Renal cortex interstitium (tissue), 15 donors: ENCODE results near the gene DACH2. TPM values are rescaled to one million over a fixed set of nuclear protein-coding genes. Genes with fewer than 3 reads are reported as not detected.
A peak's percentile ranks its signal among the peaks of the same experiment; 100 is the strongest.
"Not testable (repeated sequence)": the region's sequence is repeated elsewhere in the genome, so short reads cannot be mapped to it uniquely, and the experiment has no call there.

ENCODE experiments used
- DNase-seq, 11 donors: peaks; one replicate each; pipeline ENCODE4 v3.0.0-alpha.2; 2013; ENCODE audit warnings: low read depth in 9 of 11, low spot score in 4 of 11; ENCODE audit errors: extremely low read depth in 1 of 11
- long read RNA-seq, 16 experiments: transcript quantifications; one replicate each; lab custom pipeline, GENCODE V29; 2026
- polyA plus RNA-seq, 3 donors: library from polyadenylated mRNA; unstranded; fragments of 120-200 nt; gene quantifications; one replicate each; pipeline ENCODE4 v1.2.1, GENCODE V29; 2013; ENCODE audit not compliant: insufficient read length in 3 of 3

DACH2 gene
- 10 to 100 TPM; 19.6 to 27.8 (median 25.4) TPM for polyA plus RNA-seq
- long read RNA-seq, donor 1: 0 reads
- long read RNA-seq, donor 2: 0 reads
- long read RNA-seq, donor 3, partial matches to known transcripts: 9 of 9 reads
- long read RNA-seq, donor 3, other reads (novel, unspliced or antisense): 0 of 9 reads
- long read RNA-seq, donor 4: 0 reads
- long read RNA-seq, donor 5: 0 reads
- long read RNA-seq, donor 6: 0 reads
- long read RNA-seq, donor 7, partial matches to known transcripts: 6 of 6 reads
- long read RNA-seq, donor 7, other reads (novel, unspliced or antisense): 0 of 6 reads
- long read RNA-seq, donor 8: 0 reads
- long read RNA-seq, donor 9: 0 reads
- long read RNA-seq, donor 10, partial matches to known transcripts: 18 of 18 reads
- long read RNA-seq, donor 10, other reads (novel, unspliced or antisense): 0 of 18 reads
- long read RNA-seq, donor 11: 0 reads
- long read RNA-seq, donor 12: 0 reads
- long read RNA-seq, donor 13: 0 reads
- long read RNA-seq, donor 14: 0 reads
- long read RNA-seq, donor 15: 0 reads
- long read RNA-seq, donor 16: 0 reads

DNA sequence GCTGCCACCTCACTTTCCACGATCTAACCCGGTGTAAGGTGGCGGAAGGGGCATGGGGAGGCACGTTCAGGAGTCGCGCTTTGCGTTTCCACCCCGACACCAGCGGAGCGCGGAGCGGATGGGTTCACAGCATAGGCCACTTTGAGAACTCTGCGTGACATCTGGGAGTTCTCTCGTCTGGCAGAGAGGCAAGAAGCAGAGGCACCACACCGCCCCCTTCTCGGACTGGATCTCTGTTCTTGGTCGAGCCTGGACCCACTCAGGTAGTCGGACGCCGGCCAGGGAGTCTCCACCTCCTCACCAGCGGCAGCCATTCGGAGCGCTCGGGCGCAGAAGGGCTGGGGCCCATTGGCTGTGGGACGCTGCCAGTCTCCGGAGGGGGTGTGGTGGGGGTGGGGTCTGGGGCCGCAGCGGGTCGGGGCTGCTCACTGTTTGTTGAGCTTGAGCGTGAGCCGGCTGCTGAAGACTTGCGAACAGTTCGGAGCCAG is at the start of gene DACH2:
Gene DACH2 (plus strand): TSS at position 428 of the 488 bp plus-strand sequence.
- DNase-seq: peak in 10 of 11 donors; percentile 49 to 80 (median 69)

DNA sequence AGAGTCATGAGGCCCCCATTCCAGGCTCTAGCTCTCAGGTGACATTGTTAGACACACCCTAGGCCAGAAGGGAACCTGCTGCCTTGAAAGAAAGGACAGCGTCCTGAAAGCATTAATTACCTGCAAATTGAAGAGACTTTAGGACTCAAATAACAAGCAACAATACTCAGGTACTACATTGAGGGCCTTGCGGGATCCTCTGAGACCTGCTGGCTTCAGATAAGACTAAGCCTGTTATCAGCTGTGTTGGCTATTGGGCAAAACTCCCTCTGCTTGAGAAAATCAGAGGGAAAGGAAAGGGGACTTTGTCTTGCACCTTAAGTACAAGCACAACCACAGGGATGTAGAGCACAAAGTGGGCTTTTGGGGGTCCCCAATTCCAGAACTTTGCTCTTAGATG is 45.9 kb upstream of the DACH2 start:
- DNase-seq: no peak

GRCh38 chrX:86103061-86103460 is 45.2 kb upstream of the DACH2 start:
- no peak for DNase-seq

DNA sequence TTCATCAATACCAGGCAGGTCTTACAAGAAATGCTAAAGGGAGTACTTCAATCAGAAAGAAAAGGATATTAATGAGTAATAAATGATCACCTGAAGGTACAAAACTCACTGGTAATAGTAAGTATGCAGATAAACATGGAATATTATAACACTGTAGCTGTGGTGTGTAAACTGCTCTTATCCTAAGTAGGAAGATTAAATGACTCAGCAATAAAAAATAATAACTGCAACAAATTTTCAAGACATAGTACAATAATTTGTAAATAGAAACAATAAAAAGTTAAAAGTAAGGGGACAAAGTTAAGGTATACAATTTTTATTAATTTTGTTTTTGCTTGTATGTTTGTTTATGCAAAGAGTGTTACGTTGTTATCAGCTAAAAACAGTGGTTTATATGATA is 43.7 kb upstream of the DACH2 start:
- no peak for DNase-seq

DNA sequence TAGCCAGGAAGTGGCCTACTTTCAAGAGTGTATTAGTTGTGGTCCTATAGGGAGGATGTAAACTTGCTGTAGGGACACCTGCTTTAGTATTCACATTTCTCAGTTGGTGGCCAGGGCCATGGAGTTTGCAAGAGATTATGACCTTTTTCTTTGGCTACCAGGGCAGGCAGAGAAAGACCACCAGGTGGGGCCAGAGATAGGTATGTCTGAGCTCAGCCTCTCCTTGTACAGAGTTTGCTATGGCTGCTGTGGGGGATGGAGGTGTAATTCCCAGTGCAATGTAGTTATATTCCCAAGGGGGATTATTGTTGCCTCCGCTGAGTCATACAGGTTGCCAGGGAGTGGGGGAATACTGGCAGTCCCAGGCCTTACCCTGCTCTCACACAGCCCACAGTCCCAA is 26.3 kb upstream of the DACH2 start:
- no peak for DNase-seq

GRCh38 chrX:86133761-86134160 is 14.5 kb upstream of the DACH2 start:
- DNase-seq: no peak

- DNase-seq: no peak
Observed at GRCh38 chrX:86137071-86137470, 11.2 kb upstream of the DACH2 start.

DNA sequence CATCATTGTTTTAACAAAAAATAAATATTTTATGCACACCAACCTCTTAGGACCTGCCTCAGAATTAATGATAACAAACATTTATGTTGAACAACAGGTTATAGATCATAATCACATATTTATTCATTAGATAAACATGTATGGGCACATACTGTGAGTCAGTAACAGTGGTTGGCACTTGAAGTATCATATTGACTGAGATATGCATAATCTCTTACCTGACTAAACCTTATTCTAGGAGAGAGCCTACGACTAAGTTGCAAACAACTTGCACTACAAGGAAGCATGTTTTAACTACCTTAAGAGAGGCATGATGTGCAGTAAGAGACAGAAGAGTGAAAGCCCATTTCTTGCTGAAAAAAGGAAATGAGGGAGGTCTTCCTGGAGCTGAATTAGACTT is 6.5 kb upstream of the DACH2 start:
- DNase-seq: no peak

DNA sequence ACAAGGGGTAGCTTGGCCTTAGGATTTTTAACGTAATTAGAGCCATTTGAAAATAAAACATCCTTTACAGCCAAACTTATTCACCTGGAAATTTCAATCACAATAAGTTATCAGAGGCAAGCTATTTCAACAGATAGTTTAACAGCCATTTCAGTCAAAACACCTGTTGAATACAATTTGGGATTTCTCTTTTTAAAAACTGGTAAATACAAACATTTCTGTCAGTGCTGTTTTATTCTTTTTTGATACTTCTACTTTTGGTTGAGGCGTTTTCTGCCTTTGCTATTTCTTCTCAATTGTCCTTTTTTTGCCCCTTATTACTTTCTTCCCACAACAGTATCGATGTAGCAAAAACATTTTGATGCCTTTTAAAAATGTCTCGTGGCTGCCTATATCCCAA is 2.1 kb upstream of the DACH2 start:
- no peak for DNase-seq

DNA sequence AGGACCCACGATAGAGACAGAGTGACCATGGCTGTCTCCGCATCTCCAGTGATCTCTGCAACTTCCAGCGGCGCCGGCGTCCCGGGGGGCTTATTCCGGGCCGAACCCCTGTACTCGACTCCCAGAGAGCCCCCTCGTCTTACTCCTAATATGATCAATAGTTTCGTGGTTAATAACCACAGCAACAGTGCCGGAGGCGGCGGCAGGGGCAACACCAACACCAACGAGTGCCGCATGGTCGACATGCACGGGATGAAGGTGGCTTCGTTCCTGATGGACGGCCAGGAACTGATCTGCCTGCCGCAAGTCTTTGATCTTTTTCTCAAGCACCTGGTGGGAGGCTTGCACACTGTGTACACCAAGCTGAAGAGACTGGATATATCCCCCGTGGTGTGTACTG is 343 bp downstream of the DACH2 start:
- no peak for DNase-seq

GRCh38 chrX:86149119-86149518 is 868 bp downstream of the DACH2 start:
- DNase-seq: peak in 1 of 11 donors; percentile 0

GRCh38 chrX:86154553-86154952 is 6.3 kb downstream of the DACH2 start:
- no peak for DNase-seq

GRCh38 chrX:86171366-86171765 is 23.1 kb downstream of the DACH2 start:
- no peak for DNase-seq

DNA sequence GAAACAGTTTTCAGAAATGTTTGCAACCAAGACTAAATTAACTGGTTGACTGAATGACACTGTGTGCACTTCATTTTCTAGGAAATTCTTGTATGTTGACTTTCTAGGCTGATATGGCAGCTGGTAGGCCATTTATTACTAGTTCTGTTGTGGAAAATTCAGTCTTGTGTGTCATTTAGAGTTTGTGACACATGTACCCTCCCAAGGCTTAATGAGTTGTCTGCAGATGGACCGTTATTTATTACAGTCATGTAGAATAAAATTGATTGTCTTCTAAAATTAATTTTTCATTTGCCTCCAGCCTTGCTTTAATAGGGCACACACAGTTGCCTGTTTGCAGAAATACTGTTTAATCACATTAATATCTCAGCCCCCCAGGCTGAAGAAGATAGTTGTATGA is 30.7 kb downstream of the DACH2 start:
- no peak for DNase-seq

DNA sequence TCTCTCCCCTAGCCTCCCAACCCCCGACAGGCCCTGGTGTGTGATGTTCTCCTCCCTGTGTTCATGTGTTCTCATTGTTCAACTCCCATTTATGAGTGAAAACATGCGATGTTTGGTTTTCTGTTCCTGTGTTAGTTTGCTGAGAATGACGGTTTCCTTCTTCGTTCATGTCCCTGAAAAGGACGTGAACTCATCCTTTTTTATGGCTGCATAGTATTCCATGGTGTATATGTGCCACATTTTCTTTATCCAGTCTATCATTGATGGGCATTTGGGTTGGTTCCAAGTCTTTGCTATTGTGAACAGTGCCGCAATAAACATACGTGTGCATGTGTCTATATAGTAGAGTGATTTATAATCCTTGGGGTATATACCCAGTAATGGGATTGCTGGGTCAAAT is 33.1 kb downstream of the DACH2 start:
- not testable (repeated sequence) for DNase-seq

DNA sequence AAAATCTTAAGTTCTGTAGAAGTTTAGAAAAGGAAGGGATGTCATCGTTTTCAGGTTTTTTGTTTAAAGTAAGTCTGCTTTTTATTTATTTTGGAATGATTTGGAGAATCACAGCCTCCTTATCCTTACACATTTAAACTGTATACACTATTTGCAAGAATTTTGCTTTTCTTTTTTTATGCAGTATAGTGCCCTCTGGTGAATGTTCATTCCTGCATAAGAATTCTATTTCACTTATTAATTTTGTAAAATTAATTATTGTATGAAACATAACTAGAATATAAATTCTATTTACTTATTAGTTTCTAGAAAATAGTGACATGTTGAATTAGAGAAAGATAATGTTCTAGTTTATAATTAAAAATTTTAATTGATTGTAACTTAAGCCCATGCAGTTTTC is 44.6 kb downstream of the DACH2 start:
- DNase-seq: no peak

DNA sequence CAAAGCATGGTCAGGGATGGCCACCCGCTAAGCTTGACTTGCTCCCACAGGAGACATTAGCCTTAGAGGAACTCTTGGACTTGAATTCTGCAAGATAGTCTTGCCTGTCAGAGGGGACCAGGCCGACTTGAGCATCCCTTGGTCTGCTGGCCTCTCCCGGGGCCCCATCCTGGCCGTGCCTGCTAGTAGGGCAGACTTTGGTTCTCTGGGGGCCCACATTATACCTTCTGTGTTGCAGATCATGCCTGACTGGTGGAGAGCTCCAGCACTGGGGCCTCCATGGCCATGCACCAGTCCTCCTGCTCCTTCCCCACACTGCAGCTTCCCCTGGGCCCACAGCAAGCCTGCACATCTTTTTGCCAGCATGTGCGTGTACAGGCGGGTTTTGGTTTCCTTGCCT is 46.5 kb downstream of the DACH2 start:
- no peak for DNase-seq

GRCh38 chrX:86195343-86195742 is 47.1 kb downstream of the DACH2 start:
- no peak for DNase-seq

DNA sequence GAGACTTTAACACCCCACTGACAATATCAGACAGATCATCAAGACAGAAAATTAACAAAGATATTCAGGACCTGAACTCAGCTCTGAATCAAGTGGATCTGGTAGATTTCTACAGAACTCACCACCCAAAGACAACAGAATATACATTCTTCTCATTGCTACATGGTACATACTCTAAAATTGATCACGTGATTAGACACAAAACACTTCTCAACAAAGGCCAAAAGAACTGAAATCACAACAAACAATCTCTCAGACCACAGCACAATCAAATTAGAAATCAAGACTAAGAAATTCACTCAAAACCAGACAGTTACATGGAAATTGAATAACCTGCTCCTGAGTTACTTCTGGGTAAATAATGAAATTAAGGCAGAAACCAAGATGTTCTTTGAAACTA is 49.6 kb downstream of the DACH2 start:
- DNase-seq: no peak

GRCh38 chrX:86210772-86211171 is 62.5 kb downstream of the DACH2 start:
- DNase-seq: no peak

GRCh38 chrX:86215260-86215659 is 67.0 kb downstream of the DACH2 start:
- no peak for DNase-seq
